GM12873 (cell line): ENCODE results near the gene IQCH.

ENCODE experiments used
- CTCF ChIP-seq: IDR thresholded peaks from 2 replicates; pipeline ENCODE4 v1.5.1; 2012; ENCODE audit warnings: low read depth, mild to moderate bottlenecking, moderate library complexity, low read length, control low read depth; ENCODE audit not compliant: insufficient read depth; ENCODE audit errors: missing control alignments

Gene IQCH

GRCh38 chr15:67329984-67330733 lies 75.6 kb downstream of the IQCH start:
- no peak for TF ChIP-seq CTCF

- no peak for TF ChIP-seq CTCF
Measured at GRCh38 chr15:67331676-67332075, 77.1 kb downstream of the IQCH start.

- no peak for TF ChIP-seq CTCF
Measured at GRCh38 chr15:67335026-67335425, 80.4 kb downstream of the IQCH start.

DNA sequence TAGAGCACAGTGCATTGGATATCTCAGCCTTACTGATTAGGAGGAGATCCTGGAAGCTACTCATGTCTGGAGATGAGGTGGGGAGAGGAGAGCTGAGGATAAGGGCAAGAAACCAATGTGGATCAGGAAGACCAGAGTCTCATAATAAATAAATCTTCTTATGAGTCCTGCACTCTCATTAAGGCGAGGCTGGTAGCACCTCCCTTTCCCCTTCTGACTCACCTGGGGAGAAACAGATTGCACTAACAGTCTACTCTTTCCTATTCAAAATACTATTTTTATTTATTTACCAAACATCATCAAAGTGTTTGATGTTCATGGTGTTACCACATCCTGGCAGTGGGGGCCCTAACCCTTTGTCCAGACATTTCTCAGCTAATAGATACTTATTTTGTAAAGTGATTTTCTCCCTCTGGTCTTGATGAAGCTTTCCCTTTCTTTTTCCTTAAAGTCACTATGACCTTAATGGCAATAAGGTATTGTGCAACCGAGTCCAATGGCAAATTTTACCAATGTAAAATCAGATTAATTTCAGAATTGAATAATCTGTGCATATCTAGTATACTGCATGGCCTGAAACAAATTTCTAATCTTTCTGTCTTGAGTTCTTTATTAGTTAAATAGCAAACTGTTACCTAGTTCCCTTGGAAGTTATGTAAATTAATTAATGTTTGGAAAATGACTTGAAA lies 81.1 kb downstream of the IQCH start:
- no peak for TF ChIP-seq CTCF

- no peak for TF ChIP-seq CTCF
Measured at GRCh38 chr15:67340630-67341029, 86.0 kb downstream of the IQCH start.

GRCh38 chr15:67341539-67341938 lies 87.0 kb downstream of the IQCH start:
- TF ChIP-seq CTCF, result no peak

DNA sequence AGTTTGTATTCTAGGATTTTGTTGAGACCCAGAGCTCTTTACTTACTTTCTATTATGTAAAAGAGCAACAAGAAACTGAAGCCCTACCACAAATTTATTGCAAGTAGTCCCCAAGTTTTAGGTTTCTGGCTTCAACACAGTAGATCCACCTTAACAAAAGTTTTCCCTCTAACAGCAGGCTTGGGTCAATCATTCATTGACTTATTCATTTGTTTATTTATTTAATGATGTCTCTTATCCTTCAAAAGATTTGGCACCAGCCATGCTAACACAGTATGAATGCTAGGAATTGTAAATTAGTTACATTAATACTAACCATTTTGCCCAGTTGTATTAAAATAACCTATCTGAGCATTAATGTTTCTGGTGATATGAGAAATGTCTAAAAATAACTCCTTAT lies 88.6 kb downstream of the IQCH start:
- TF ChIP-seq CTCF, result no peak
